ENCODE results near the gene NTN5.
"Not testable (repeated sequence)": the region's sequence is repeated elsewhere in the genome, so short reads cannot be mapped to it uniquely, and the experiment has no call there.

NTN5 gene

GRCh38 chr19:48681127-48681470 lies 8.3 kb upstream of the NTN5 start:
- H3K27ac ChIP-seq (ENCODE audit: low read depth, low read length), result no peak overlapping the region

GRCh38 chr19:48680436-48681126 lies 7.8 kb upstream of the NTN5 start:
- H3K27ac ChIP-seq (ENCODE audit: low read depth, low read length), result no peak overlapping the region
- no peaks in the 10 kb centered on the region for H3K9me3 ChIP-seq (ENCODE audit: control insufficient read depth in 5 of 5, low read length in 5 of 5)
- H3K9ac ChIP-seq (ENCODE audit: low read length in 5 of 5), result no peak overlapping the region
- no peak overlapping the region for H3K4me3 ChIP-seq (ENCODE audit: low read depth in 1 of 5, low read length in 5 of 5)
- H3K36me3 ChIP-seq (ENCODE audit: control insufficient read depth in 5 of 5, insufficient read depth in 5 of 5, low read length in 5 of 5), result no peaks in the 10 kb centered on the region
- peaks cover 0 to 7% (median under 1%) of the 10 kb centered on the region in 5 donors for H3K4me1 ChIP-seq (ENCODE audit: control insufficient read depth in 5 of 5, insufficient read depth in 5 of 5, low read length in 5 of 5)
- H3K27me3 ChIP-seq (ENCODE audit: control insufficient read depth in 5 of 5, insufficient read depth in 4 of 5, low read length in 5 of 5), result no peaks in the 10 kb centered on the region

More at GRCh38 chr19:48681127-48681470, 8.3 kb upstream of the NTN5 start:
- Histone ChIP-seq H3K9ac (ENCODE audit: low read length in 5 of 5) (no peak overlapping the region), H3K4me3 (ENCODE audit: low read depth in 1 of 5, low read length in 5 of 5) (no peak overlapping the region), H3K36me3 (ENCODE audit: control insufficient read depth in 5 of 5, insufficient read depth in 5 of 5, low read length in 5 of 5) (no peaks in the 10 kb centered on the region), H3K27me3 (ENCODE audit: control insufficient read depth in 5 of 5, insufficient read depth in 4 of 5, low read length in 5 of 5) (no peaks in the 10 kb centered on the region), H3K4me1 (ENCODE audit: control insufficient read depth in 5 of 5, insufficient read depth in 5 of 5, low read length in 5 of 5) (peaks cover 0 to 4% (median 0%) of the 10 kb centered on the region in 5 donors), H3K9me3 (ENCODE audit: control insufficient read depth in 5 of 5, low read length in 5 of 5) (no peaks in the 10 kb centered on the region)

DNA sequence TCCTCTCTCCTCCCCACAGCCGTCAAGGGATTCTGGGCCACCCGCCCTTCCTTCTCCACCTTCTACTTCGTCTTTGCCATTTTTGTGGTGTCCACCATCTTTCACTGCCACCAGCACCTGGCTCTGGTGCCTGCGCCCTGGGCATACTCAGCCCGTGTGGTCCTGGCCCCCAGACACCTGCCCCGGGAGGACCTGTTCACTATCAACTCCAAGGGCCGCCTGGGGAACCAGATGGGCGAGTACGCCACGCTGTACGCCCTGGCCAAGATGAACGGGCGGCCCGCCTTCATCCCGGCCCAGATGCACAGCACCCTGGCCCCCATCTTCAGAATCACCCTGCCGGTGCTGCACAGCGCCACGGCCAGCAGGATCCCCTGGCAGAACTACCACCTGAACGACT lies 7.2 kb upstream of the NTN5 start:
- peaks cover 1 to 13% (median 6%) of the 10 kb centered on the region in 5 donors for H3K4me1 ChIP-seq (ENCODE audit: control insufficient read depth in 5 of 5, insufficient read depth in 5 of 5, low read length in 5 of 5)
- not testable (repeated sequence) for H3K9me3 ChIP-seq (ENCODE audit: control insufficient read depth in 5 of 5, low read length in 5 of 5); H3K27ac ChIP-seq (ENCODE audit: low read depth, low read length); H3K9ac ChIP-seq (ENCODE audit: low read length in 5 of 5); H3K36me3 ChIP-seq (ENCODE audit: control insufficient read depth in 5 of 5, insufficient read depth in 5 of 5, low read length in 5 of 5); H3K4me3 ChIP-seq (ENCODE audit: low read depth in 1 of 5, low read length in 5 of 5); H3K27me3 ChIP-seq (ENCODE audit: control insufficient read depth in 5 of 5, insufficient read depth in 4 of 5, low read length in 5 of 5)

- no peaks in the 10 kb centered on the region for H3K36me3 ChIP-seq (ENCODE audit: control insufficient read depth in 5 of 5, insufficient read depth in 5 of 5, low read length in 5 of 5)
- no peak overlapping the region for H3K27ac ChIP-seq (ENCODE audit: low read depth, low read length)
- H3K4me1 ChIP-seq (ENCODE audit: control insufficient read depth in 5 of 5, insufficient read depth in 5 of 5, low read length in 5 of 5), result peaks cover 1 to 10% (median 7%) of the 10 kb centered on the region in 5 donors
- no peak overlapping the region for H3K4me3 ChIP-seq (ENCODE audit: low read depth in 1 of 5, low read length in 5 of 5)
- no peaks in the 10 kb centered on the region for H3K9me3 ChIP-seq (ENCODE audit: control insufficient read depth in 5 of 5, low read length in 5 of 5)
- no peak overlapping the region for H3K9ac ChIP-seq (ENCODE audit: low read length in 5 of 5)
- H3K27me3 ChIP-seq (ENCODE audit: control insufficient read depth in 5 of 5, insufficient read depth in 4 of 5, low read length in 5 of 5), result no peaks in the 10 kb centered on the region
Measured at GRCh38 chr19:48678201-48678600, 5.4 kb upstream of the NTN5 start.

DNA sequence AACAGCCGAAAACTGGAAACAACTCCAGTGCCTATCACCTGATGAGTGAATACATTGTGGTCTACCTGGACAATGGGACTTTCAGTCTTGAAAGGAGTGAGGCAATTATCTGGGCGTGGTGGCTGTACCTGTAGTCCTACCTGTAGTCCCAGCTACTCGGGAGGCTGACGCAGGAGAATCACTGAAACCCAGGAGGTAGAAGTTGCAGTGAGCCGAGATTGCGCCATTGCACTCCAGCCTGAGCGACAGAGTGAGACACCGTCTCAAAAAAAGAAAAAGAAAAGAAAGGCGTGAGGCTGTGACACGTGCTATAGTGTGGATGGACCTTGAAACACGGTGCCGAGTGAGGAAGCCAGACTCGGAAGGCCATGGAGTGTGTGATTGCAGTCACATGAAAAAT lies 4.1 kb upstream of the NTN5 start:
- no peak overlapping the region for H3K4me3 ChIP-seq (ENCODE audit: low read depth in 1 of 5, low read length in 5 of 5)
- peaks cover 1 to 10% (median 7%) of the 10 kb centered on the region in 5 donors for H3K4me1 ChIP-seq (ENCODE audit: control insufficient read depth in 5 of 5, insufficient read depth in 5 of 5, low read length in 5 of 5)
- H3K27ac ChIP-seq (ENCODE audit: low read depth, low read length), result no peak overlapping the region
- peaks cover 0 to 2% (median 0%) of the 10 kb centered on the region in 5 donors for H3K27me3 ChIP-seq (ENCODE audit: control insufficient read depth in 5 of 5, insufficient read depth in 4 of 5, low read length in 5 of 5)
- no peaks in the 10 kb centered on the region for H3K9me3 ChIP-seq (ENCODE audit: control insufficient read depth in 5 of 5, low read length in 5 of 5)
- H3K36me3 ChIP-seq (ENCODE audit: control insufficient read depth in 5 of 5, insufficient read depth in 5 of 5, low read length in 5 of 5), result no peaks in the 10 kb centered on the region
- H3K9ac ChIP-seq (ENCODE audit: low read length in 5 of 5), result no peak overlapping the region

DNA sequence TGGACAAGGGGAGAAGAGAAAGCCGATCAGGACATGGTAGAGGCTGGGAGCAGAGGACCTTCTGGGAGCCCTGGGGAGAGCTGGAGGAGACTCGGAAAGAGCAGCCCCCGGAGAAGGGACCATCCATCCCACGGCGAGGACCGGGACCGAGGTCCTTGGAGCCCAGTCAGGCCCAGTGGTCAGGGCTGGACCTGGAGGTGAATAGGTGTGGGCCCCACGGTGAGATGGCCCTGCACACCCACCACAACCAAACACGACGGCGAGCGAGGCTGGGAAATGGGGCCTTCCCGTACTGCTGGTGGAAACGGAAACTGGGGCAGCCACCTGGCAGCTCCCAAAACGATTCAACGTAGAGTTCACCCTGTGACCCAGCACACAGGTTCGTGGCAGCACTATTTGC lies 3.7 kb upstream of the NTN5 start:
- no peak overlapping the region for H3K4me3 ChIP-seq (ENCODE audit: low read depth in 1 of 5, low read length in 5 of 5)
- peaks cover 1 to 10% (median 7%) of the 10 kb centered on the region in 5 donors for H3K4me1 ChIP-seq (ENCODE audit: control insufficient read depth in 5 of 5, insufficient read depth in 5 of 5, low read length in 5 of 5)
- H3K27ac ChIP-seq (ENCODE audit: low read depth, low read length), result no peak overlapping the region
- H3K27me3 ChIP-seq (ENCODE audit: control insufficient read depth in 5 of 5, insufficient read depth in 4 of 5, low read length in 5 of 5), result peaks cover 0 to 2% (median 0%) of the 10 kb centered on the region in 5 donors
- H3K9me3 ChIP-seq (ENCODE audit: control insufficient read depth in 5 of 5, low read length in 5 of 5), result no peaks in the 10 kb centered on the region
- peak overlapping the region in 1 of 5 donors; percentile 23 for H3K9ac ChIP-seq (ENCODE audit: low read length in 5 of 5)
- no peaks in the 10 kb centered on the region for H3K36me3 ChIP-seq (ENCODE audit: control insufficient read depth in 5 of 5, insufficient read depth in 5 of 5, low read length in 5 of 5)

- peaks cover 1 to 10% (median 7%) of the 10 kb centered on the region in 5 donors for H3K4me1 ChIP-seq (ENCODE audit: control insufficient read depth in 5 of 5, insufficient read depth in 5 of 5, low read length in 5 of 5)
- peaks cover 0 to 2% (median 0%) of the 10 kb centered on the region in 5 donors for H3K27me3 ChIP-seq (ENCODE audit: control insufficient read depth in 5 of 5, insufficient read depth in 4 of 5, low read length in 5 of 5)
- peak overlapping the region in 1 of 5 donors; percentile 32 for H3K4me3 ChIP-seq (ENCODE audit: low read depth in 1 of 5, low read length in 5 of 5)
- H3K9ac ChIP-seq (ENCODE audit: low read length in 5 of 5), result no peak overlapping the region
- H3K9me3 ChIP-seq (ENCODE audit: control insufficient read depth in 5 of 5, low read length in 5 of 5), result no peaks in the 10 kb centered on the region
- H3K36me3 ChIP-seq (ENCODE audit: control insufficient read depth in 5 of 5, insufficient read depth in 5 of 5, low read length in 5 of 5), result no peaks in the 10 kb centered on the region
- H3K27ac ChIP-seq (ENCODE audit: low read depth, low read length), result no peak overlapping the region
Measured at GRCh38 chr19:48674921-48675824, 2.4 kb upstream of the NTN5 start.

GRCh38 chr19:48674216-48674809 lies 1.5 kb upstream of the NTN5 start:
- Histone ChIP-seq H3K27ac (ENCODE audit: low read depth, low read length) (no peak overlapping the region), H3K27me3 (ENCODE audit: control insufficient read depth in 5 of 5, insufficient read depth in 4 of 5, low read length in 5 of 5) (peaks cover 0 to 2% (median 0%) of the 10 kb centered on the region in 5 donors), H3K4me3 (ENCODE audit: low read depth in 1 of 5, low read length in 5 of 5) (no peak overlapping the region), H3K9ac (ENCODE audit: low read length in 5 of 5) (no peak overlapping the region), H3K4me1 (ENCODE audit: control insufficient read depth in 5 of 5, insufficient read depth in 5 of 5, low read length in 5 of 5) (peaks cover 1 to 10% (median 7%) of the 10 kb centered on the region in 5 donors), H3K36me3 (ENCODE audit: control insufficient read depth in 5 of 5, insufficient read depth in 5 of 5, low read length in 5 of 5) (no peaks in the 10 kb centered on the region), H3K9me3 (ENCODE audit: control insufficient read depth in 5 of 5, low read length in 5 of 5) (no peaks in the 10 kb centered on the region)

GRCh38 chr19:48673436-48674100 lies 751 bp upstream of the NTN5 start:
- H3K27ac ChIP-seq (ENCODE audit: low read depth, low read length), result no peak overlapping the region
- no peak overlapping the region for H3K4me3 ChIP-seq (ENCODE audit: low read depth in 1 of 5, low read length in 5 of 5)
- H3K4me1 ChIP-seq (ENCODE audit: control insufficient read depth in 5 of 5, insufficient read depth in 5 of 5, low read length in 5 of 5), result peaks cover 1 to 10% (median 7%) of the 10 kb centered on the region in 5 donors
- peaks cover 0 to 2% (median 0%) of the 10 kb centered on the region in 5 donors for H3K27me3 ChIP-seq (ENCODE audit: control insufficient read depth in 5 of 5, insufficient read depth in 4 of 5, low read length in 5 of 5)
- H3K9ac ChIP-seq (ENCODE audit: low read length in 5 of 5), result no peak overlapping the region
- H3K9me3 ChIP-seq (ENCODE audit: control insufficient read depth in 5 of 5, low read length in 5 of 5), result no peaks in the 10 kb centered on the region
- H3K36me3 ChIP-seq (ENCODE audit: control insufficient read depth in 5 of 5, insufficient read depth in 5 of 5, low read length in 5 of 5), result no peaks in the 10 kb centered on the region

All from subcutaneous abdominal adipose tissue (tissue), 5 donors.